ENCODE measurements around the gene ZNF629. TPM values are rescaled to one million over a fixed set of nuclear protein-coding genes. Genes with fewer than 3 reads are reported as not detected.

Gene ZNF629
- total RNA-seq, 1 donor from 2014 or later: 22.8 TPM

- H3K27me3 ChIP-seq (ENCODE audit: control insufficient read depth, insufficient read depth, low read length): no peaks in the 10 kb centered on the region
- peaks cover 11% of the 10 kb centered on the region for H3K36me3 ChIP-seq (ENCODE audit: control insufficient read depth, insufficient read depth, low read length)
- H3K4me3 ChIP-seq (ENCODE audit: low read depth, low read length): no peak overlapping the region
- TF ChIP-seq, protein P1, sequence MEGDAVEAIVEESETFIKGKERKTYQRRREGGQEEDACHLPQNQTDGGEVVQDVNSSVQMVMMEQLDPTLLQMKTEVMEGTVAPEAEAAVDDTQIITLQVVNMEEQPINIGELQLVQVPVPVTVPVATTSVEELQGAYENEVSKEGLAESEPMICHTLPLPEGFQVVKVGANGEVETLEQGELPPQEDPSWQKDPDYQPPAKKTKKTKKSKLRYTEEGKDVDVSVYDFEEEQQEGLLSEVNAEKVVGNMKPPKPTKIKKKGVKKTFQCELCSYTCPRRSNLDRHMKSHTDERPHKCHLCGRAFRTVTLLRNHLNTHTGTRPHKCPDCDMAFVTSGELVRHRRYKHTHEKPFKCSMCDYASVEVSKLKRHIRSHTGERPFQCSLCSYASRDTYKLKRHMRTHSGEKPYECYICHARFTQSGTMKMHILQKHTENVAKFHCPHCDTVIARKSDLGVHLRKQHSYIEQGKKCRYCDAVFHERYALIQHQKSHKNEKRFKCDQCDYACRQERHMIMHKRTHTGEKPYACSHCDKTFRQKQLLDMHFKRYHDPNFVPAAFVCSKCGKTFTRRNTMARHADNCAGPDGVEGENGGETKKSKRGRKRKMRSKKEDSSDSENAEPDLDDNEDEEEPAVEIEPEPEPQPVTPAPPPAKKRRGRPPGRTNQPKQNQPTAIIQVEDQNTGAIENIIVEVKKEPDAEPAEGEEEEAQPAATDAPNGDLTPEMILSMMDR (IDR thresholded peaks at IDR 0.05; ENCODE audit: insufficient read depth, low read length, poor library complexity, severe bottlenecking): no peak
- no peak for DNase-seq (ENCODE audit: low read depth)
These were observed 20.6 kb downstream of the ZNF629 start for GRCh38 chr16:30766206-30766932.

GRCh38 chr16:30764816-30765465 lies 22.1 kb downstream of the ZNF629 start:
- no peak for DNase-seq (ENCODE audit: low read depth)
- no peaks in the 10 kb centered on the region for H3K27me3 ChIP-seq (ENCODE audit: control insufficient read depth, insufficient read depth, low read length)
- TF ChIP-seq, protein P1 (IDR thresholded peaks at IDR 0.05; ENCODE audit: insufficient read depth, low read length, poor library complexity, severe bottlenecking): no peak
- no peak overlapping the region for H3K4me3 ChIP-seq (ENCODE audit: low read depth, low read length)
- peaks cover 12% of the 10 kb centered on the region for H3K36me3 ChIP-seq (ENCODE audit: control insufficient read depth, insufficient read depth, low read length)

GRCh38 chr16:30764086-30764485 lies 22.9 kb downstream of the ZNF629 start:
- H3K36me3 ChIP-seq (ENCODE audit: control insufficient read depth, insufficient read depth, low read length): peaks cover 12% of the 10 kb centered on the region
- no peak overlapping the region for H3K4me3 ChIP-seq (ENCODE audit: low read depth, low read length)
- TF ChIP-seq, protein P1 (IDR thresholded peaks at IDR 0.05; ENCODE audit: insufficient read depth, low read length, poor library complexity, severe bottlenecking): no peak
- no peaks in the 10 kb centered on the region for H3K27me3 ChIP-seq (ENCODE audit: control insufficient read depth, insufficient read depth, low read length)
- DNase-seq (ENCODE audit: low read depth): no peak

DNA sequence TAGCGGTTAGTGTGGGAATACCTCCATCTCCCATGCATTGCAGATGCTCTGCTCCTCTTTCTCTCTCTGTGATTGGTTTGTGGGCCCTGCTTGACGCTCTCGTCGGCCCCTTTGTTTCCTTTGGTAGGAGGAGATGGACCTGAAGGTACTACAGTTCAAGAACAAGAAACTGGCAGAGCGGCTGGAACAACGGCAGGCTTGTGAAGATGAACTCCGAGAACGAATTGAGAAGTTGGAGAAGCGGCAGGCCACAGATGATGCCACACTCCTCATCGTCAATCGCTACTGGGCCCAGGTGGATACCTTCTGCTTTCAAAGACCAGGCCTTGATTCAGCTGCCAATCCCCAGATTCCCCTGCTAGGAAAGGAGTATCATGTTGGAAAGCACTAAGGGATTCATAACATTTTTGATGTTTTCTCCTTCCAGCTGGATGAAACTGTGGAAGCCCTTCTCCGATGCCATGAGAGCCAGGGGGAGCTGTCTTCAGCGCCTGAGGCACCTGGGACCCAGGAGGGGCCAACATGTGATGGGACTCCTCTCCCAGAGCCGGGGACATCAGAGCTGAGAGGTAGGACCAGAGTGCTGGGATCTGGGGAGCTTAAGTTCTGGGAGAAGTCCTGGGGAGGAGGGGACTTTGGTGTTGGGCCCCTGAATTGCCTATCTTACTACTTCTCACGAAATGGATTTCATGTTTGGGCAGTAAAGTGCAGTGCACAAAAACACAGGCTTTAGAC lies 23.8 kb downstream of the ZNF629 start:
- no peaks in the 10 kb centered on the region for H3K27me3 ChIP-seq (ENCODE audit: control insufficient read depth, insufficient read depth, low read length)
- H3K4me3 ChIP-seq (ENCODE audit: low read depth, low read length): peak overlapping the region; percentile 82
- TF ChIP-seq, protein P1 (IDR thresholded peaks at IDR 0.05; ENCODE audit: insufficient read depth, low read length, poor library complexity, severe bottlenecking): no peak
- peaks cover 9% of the 10 kb centered on the region for H3K36me3 ChIP-seq (ENCODE audit: control insufficient read depth, insufficient read depth, low read length)
- no peak for DNase-seq (ENCODE audit: low read depth)

GRCh38 chr16:30761928-30762902 lies 24.8 kb downstream of the ZNF629 start, which contains the start of the genes CFAP119 and RNF40:
TSS of gene CFAP119 (minus strand) at chr16:30762062. CDS start at chr16:30761748, 314 bp downstream.
TSS of gene RNF40 (plus strand) at chr16:30762322. CDS start at chr16:30762546, 224 bp downstream.
- peak; percentile 96 for DNase-seq (ENCODE audit: low read depth)
- TF ChIP-seq, protein P1 (IDR thresholded peaks at IDR 0.05; ENCODE audit: insufficient read depth, low read length, poor library complexity, severe bottlenecking): no peak
- no peaks in the 10 kb centered on the region for H3K27me3 ChIP-seq (ENCODE audit: control insufficient read depth, insufficient read depth, low read length)

More at GRCh38 chr16:30761928-30762902, 24.8 kb downstream of the ZNF629 start, which contains the start of the genes CFAP119 and RNF40:
- Histone ChIP-seq H3K4me3 (ENCODE audit: low read depth, low read length) (peak within 1 kb of the TSS; percentile 82), H3K36me3 (ENCODE audit: control insufficient read depth, insufficient read depth, low read length) (peaks cover 9% of the 10 kb centered on the region)
